Renal pelvis (tissue), 4 donors: ENCODE data around the gene WDR93. TPM values are rescaled to one million over a fixed set of nuclear protein-coding genes. Genes with fewer than 3 reads are reported as not detected.

Source experiments
- DNase-seq: peaks from one replicate; pipeline ENCODE4 v3.0.0-alpha.2; 2013
- polyA plus RNA-seq, 3 donors: library from polyadenylated mRNA; unstranded; fragments of 120-200 nt; gene quantifications; one replicate each; pipeline ENCODE4 v1.2.1, GENCODE V29; 2013; ENCODE audit not compliant: insufficient read length in 3 of 3

Gene WDR93
- polyA plus RNA-seq, 3 donors, result 2.4 to 4.0 (median 3.4) TPM

DNA sequence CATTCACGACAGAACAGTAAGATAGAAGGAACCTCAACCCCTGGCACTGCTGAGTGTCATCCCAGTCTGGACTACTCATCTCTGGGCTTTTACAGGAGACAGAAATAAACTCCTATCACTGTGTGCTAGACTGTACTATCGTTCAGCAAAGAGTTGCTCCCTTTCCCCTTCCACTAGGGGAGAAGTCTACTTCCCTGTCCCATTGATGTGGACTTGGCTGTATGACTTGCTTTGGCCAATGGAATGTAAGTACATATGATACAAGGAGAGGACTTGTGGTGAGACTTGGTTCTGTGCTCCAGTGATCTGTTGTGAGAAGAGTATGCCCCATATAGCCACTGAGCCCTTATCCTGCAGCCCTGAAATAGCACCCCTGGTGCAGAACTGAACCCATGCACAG lies 30.1 kb upstream of the WDR93 start:
- no peak for DNase-seq

GRCh38 chr15:89662893-89663626 lies 27.6 kb upstream of the WDR93 start:
- no peak for DNase-seq

- DNase-seq, result no peak
These were observed 25.9 kb upstream of the WDR93 start for GRCh38 chr15:89664441-89665350.

DNA sequence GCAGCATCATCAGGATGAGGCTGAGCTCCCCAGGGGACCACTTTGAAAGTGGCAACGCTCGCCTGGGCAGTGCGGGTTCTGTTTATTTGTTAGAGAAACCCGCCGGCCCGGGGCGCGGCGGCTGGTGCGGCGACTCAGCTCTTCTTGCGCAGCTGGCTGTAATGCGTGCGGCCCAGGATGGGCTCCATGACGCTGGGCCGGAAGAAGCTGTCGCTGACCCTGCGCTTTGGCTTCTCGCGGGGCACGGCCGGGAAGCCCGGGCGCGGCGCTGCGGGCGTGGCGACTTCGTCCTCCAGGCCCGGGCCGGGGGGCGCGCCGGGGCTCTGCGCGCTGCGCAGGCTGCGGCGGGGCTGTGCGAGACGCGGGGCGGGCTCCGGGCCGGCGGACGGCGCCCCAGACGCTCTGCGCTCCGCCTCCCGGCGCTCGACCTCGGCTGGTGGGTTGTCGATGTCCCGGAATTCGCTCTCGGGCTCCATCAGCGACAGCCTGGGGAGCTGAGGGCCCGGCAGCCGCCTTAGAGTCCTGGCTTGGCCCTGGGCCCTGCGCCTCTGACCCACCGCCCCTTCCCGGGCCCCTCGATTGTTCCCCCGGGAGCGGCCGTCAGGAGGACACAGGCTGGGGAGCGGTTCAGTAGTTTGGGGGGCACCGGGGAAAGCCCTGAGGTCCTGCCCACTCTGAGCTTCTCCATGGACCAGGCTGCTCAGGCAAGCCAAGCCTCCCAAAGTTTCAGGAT lies 25.0 kb upstream of the WDR93 start:
- no peak for DNase-seq

- DNase-seq, result no peak
These were observed 24.3 kb upstream of the WDR93 start for GRCh38 chr15:89666184-89666857.

DNA sequence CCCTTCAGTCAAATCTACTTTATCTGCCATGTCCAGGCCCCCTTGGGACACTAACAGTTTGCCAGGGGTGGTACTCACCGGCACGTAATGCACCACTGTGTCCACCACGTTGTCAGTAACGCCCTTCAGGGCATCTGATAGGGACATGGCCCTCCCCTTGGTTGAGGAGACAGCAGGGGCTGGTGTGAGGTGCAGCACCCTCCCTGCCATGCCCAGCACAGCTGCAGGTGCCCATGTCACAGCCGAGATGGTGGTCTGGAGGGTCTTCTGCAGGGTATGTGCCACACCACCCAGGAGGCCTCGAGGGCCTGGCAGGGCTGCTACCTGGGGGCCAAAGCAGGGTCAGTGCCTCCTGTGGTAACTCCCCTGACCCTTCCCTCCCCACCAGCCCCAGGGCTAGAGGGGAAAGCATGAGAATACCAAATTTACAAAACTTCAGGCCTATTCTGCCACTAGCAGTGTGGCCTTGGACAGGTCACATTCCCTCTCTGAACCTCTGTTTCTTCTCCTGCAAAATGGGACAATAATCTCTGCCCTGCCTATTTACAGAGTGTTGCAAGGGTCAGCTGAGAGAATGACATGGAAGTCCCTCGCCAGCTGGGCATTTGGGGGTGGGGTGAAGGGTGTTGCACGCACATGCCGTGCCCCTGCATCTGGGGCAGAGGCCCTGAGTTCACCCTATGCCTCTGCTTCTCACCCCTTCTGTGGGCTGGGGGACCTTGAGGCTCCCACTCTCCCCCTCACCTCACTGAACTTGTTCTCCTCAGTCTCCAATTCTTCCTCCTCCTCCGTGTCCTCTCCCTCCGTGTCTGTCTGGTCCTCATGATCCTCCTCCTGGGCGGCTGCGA lies 23.5 kb upstream of the WDR93 start:
- no peak for DNase-seq

DNA sequence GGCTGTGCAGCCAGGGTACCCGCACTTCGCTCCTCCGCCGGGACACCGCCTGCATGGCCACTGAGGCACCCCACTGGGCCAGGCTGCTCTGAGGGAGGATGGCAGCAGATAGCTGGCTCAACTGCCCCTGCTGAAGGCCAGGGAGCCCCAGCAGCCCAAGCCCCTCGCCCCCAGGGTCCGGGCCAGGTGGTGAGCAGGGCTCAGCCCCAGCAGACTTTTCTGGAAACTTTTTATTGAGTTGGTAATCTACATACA lies 23.0 kb upstream of the WDR93 start:
- DNase-seq, result no peak

DNA sequence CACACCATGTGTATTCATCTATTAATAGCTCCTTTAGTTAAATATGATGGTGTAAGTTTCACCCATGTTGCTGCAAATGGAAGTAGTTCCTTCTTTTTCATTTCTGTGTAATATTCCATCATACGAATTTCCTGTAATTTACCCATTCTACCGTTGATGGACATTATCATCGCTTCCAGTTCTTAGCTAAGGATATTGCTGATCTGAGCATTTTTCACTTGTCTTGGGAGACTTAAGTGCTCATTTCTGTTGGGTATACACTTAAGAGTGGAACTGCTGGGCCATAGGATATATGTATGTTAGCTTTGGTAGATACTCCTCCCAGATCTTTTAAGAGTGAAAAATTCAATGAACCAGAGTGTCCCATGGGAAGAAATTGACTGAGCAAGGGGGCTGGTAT lies 22.4 kb upstream of the WDR93 start:
- DNase-seq, result no peak

DNA sequence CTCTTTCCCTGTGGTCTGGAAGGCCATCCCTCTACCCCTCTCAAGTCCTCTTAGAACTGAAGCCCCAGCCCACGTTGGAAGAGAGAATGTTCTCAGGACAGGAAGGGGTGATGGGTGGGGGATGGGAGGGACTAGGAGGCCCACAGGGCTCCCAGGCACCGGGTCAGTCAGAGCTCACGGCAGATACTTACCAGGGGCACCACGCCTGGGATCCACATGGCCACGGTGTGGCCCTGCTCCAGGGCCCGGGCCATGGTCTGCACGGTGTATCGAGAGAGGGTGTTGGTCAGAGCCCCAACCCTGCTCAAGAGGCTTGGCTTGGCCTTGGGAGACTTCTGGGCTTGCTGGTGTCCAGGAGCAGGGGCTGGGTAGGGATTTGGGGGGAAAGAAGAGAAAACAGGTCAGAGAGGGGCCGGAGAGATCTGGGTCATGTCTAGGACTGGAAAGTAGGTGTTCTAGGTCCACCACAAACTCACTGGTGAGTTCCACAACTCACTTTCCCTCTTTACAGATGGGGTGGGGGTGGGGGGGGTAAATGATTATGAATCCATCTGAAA lies 21.2 kb upstream of the WDR93 start:
- no peak for DNase-seq

DNA sequence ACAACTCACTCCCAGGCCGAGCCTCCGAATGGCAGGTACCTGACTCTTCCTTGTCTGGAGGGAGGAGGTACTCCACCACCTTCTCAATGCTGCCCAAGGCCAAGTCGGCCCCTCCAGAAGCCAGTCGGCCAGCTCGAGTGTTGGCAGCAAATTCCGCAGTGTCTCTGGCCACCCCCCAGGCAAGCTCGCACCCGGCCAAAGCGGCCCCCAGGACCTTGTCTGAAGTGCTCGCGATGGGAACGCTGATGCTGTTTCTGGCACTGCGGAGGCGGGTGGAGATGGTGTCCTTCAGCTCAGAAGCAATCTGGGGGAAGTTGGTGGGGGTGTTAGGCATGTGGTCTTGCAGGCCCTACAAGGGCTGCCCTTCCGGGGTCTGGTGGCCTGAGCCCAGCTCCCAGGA lies 20.7 kb upstream of the WDR93 start:
- no peak for DNase-seq

DNA sequence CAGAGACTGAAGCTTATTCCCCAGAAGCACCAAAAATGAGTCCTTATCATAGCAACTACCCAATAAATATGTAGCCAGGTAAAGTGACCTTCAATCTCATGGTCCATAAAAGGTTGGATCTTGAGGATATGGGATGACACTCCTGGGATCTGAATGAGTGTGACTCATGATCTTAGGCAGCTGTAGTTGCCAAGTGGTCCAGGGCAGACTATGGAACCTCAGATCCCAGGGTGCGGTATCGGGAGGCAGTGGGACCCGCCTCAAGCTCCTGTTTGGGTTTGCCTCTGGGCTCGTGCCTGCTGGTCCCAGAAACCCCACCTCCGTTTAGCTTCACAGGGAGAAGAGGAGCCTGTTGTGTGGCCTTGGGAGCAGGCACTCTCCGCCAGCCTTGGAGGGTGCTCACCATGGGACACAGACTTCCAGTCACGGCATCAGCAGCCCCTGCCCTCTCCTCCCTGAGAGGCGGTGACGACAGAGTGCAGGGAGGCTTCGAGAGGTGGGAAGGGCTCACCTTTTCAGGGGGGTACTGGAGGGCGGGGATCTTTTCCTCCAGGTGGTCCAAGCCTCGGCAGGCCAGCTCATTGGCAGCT lies 19.5 kb upstream of the WDR93 start:
- no peak for DNase-seq

DNA sequence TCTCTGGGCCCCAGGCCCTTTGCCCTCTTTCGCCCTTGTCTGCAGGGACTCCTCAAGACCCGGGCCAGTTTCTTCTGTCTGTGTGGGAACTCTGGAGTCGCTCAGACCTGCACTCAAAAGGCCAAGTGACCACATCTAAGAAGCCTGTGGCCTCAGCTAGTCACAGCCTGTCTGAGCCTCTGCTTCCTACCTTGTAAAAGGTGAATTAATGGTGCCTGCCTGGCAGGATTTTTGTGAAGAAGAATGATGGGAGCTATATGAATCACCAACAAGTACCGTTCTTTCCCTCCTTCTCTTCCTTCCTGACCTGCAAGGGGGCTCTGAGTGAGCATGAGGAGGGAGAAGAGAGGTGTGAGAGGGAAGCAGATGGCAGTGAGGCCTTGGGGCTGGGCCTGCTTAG lies 18.9 kb upstream of the WDR93 start:
- no peak for DNase-seq

GRCh38 chr15:89672221-89673164 lies 18.1 kb upstream of the WDR93 start:
- DNase-seq, result no peak

GRCh38 chr15:89673165-89673512 lies 17.5 kb upstream of the WDR93 start:
- DNase-seq, result no peak

GRCh38 chr15:89674526-89674925 lies 16.1 kb upstream of the WDR93 start:
- no peak for DNase-seq

DNA sequence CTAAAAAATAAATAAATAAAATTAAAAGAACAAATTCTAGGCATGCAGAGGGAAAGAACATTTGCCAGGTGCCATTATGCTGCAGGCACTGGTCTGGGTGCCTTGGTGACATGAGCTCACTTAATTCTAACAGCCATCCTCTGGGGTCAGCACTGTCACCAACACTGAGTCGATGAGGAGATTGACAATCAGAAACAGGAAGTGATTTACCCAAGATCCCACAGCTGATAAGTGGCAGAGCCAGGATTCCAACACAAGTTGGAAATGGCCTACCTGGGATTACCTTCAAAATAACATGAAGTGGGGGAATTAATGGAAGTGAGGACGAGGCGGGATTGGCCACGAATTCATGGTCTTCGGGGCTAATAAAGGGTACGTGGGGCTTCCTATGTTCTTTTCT lies 15.0 kb upstream of the WDR93 start:
- DNase-seq, result no peak

DNA sequence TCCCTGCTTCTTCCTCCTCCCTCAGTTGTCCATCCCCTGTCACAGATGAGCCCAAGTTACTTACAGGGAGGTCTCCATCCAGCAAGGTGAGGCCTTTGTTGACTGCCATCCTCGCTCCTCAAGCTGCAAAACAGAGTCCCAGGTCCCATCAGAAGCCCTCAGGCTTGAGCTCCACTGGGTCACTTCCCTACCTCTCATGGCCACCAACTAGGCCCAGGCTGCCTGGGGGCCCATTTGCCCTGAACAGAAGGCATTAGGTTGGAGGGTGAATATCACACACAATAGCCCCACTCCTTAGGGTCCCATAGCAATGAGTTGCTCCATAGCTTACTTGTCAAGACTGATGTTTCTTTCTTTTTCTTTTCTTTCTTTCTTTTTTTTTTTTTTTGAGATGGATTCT lies 13.2 kb upstream of the WDR93 start:
- DNase-seq, result no peak

DNA sequence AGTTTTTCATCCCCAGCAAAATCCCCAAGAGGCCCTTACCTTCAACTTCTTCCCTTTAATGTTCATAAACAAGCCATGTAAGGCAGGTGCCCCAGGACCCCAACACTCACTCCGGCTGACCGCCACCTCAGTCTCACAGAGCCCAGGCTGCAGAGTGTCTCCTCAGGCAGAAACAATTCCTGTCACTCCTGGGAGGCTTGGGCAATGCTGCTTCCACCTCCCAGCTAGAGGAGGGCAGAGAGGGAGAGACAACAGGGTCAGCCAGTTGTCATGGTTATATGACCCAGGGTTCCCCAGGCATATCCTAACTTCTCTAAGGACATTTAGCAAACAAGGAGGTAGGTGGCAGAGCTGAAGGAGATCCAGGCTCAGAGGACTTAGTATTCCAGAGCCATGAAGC lies 11.4 kb upstream of the WDR93 start, which contains the start of gene PLIN1:
PLIN1 (minus strand) TSS at position 156 of the 400 bp plus-strand sequence. CDS start 1,878 bp downstream, outside the sequence.
- DNase-seq, result no peak

GRCh38 chr15:89680282-89680873 lies 10.2 kb upstream of the WDR93 start:
- DNase-seq, result no peak
